HG02610 (cell line): ENCODE measurements around the gene C17orf78.
"Not testable (repeated sequence)": the region's sequence is repeated elsewhere in the genome, so short reads cannot be mapped to it uniquely, and the experiment has no call there.

Experiments
- ATAC-seq: cut with Tn5 transposase; IDR thresholded peaks from one replicate; pipeline ENCODE4 v1.9.1; 2021; ENCODE audit warnings: mild to moderate bottlenecking, moderate library complexity; ENCODE audit not compliant: unreplicated experiment

C17orf78 gene

GRCh38 chr17:37430051-37430627, 54.4 kb downstream of the C17orf78 start:
- no peak for ATAC-seq

GRCh38 chr17:37432671-37433070, 56.9 kb downstream of the C17orf78 start:
- no peak for ATAC-seq

- no peak for ATAC-seq
These were observed 62.4 kb downstream of the C17orf78 start for GRCh38 chr17:37438141-37438540.

GRCh38 chr17:37440424-37440823, 64.6 kb downstream of the C17orf78 start:
- no peak for ATAC-seq

GRCh38 chr17:37441369-37442014, 65.7 kb downstream of the C17orf78 start:
- ATAC-seq, result not testable (repeated sequence)
